Thyroid gland (tissue), 4 donors: ENCODE data around the gene HIKESHI. TPM values are rescaled to one million over a fixed set of nuclear protein-coding genes. Genes with fewer than 3 reads are reported as not detected.
"Not testable (repeated sequence)": the region's sequence is repeated elsewhere in the genome, so short reads cannot be mapped to it uniquely, and the experiment has no call there.

Experiments
- DNase-seq, 2 donors: peaks; one replicate each; pipeline ENCODE4 v3.0.0-alpha.2; 2019
- H3K27ac ChIP-seq, 3 donors: fragments of 200-600 bp; sonication (generic); 1 replicate in 2 of 3; 2 replicates in 1 of 3; pipeline ENCODE4 v1.5.1; 2016 to 2019; ENCODE audit warnings: mild to moderate bottlenecking in 1 of 3, moderate library complexity in 1 of 3
- H3K27me3 ChIP-seq: fragments of 200-600 bp; sonication (generic); one replicate; pipeline ENCODE4 v1.5.1; 2019
- H3K36me3 ChIP-seq, 2 donors: fragments of 200-600 bp; sonication (generic); one replicate each; pipeline ENCODE4 v1.5.1; 2016 to 2019
- H3K4me1 ChIP-seq, 2 donors: fragments of 200-600 bp; sonication (generic); one replicate each; pipeline ENCODE4 v1.5.1; 2017 to 2019
- H3K4me3 ChIP-seq, 3 donors: fragments of 200-600 bp; sonication (generic); replicated peaks in 1 of 3; 1 replicate in 2 of 3; 2 replicates in 1 of 3; pipeline ENCODE4 v1.5.1; 2016; ENCODE audit warnings: mild to moderate bottlenecking in 1 of 3
- H3K9me3 ChIP-seq: fragments of 200-600 bp; sonication (generic); one replicate; pipeline ENCODE4 v1.5.1; 2017
- CTCF ChIP-seq, 6 experiments: fragments of 200-600 bp in 3 of 6; fragments of 450-650 bp in 3 of 6; sonication (generic) in 3 of 6; IDR thresholded peaks; one replicate each; pipeline ENCODE4 v1.5.1; 2016 to 2019; ENCODE audit warnings: antibody characterized with exemption in 6 of 6, mild to moderate bottlenecking in 2 of 6, inconsistent platforms in 1 of 6, moderate library complexity in 1 of 6
- POLR2A ChIP-seq, 2 donors: fragments of 450-650 bp; IDR thresholded peaks; one replicate each; pipeline ENCODE4 v1.6.1; 2017; ENCODE audit warnings: antibody characterized with exemption in 2 of 2, mild to moderate bottlenecking in 2 of 2, moderate library complexity in 1 of 2
- WGBS, 2 donors: methylation state at CpG; one replicate each; pipeline ENCODE4 v1.1.5; 2017; 5-methylcytosine and 5-hydroxymethylcytosine counted together
- intact Hi-C: fragments of 100-400 bp; cut with DNase I; formaldehyde crosslinking; loops from one replicate; pipeline ENCODE4 v1.15.1; 2023
- total RNA-seq, 4 donors: library from RNA; depleted of rRNA; stranded (reverse); fragments of >200 nt; gene quantifications; one replicate each; pipeline ENCODE4 v1.2.3, GENCODE V29; 2016

Gene HIKESHI
- total RNA-seq, 4 donors from 2014 or later: 32.9 to 53.6 (median 36.9) TPM

DNA sequence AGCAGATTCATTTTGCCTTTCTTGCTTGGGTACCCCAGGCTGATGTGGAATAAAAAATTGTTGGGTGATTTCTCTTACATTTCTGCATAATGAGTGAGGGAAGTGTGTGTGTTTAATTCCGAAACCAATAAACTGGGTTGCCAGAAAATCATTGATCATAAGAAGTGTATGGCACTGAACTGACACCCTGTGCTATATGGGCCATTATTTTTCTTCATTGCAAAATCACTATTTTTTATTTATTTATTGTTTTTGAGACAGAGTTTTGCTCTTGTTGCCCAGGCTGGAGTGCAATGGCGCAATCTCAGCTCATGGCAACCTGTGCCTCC lies 14.6 kb upstream of the HIKESHI start:
- peaks cover 0 to 4% of the 10 kb centered on the region in 2 donors for H3K36me3 ChIP-seq
- H3K27me3 ChIP-seq: no peaks in the 10 kb centered on the region
- H3K9me3 ChIP-seq: no peaks in the 10 kb centered on the region
- no peak overlapping the region for H3K4me3 ChIP-seq
- DNase-seq: no peak
- TF ChIP-seq CTCF (IDR thresholded peaks at IDR 0.05): no peak
- no peak for TF ChIP-seq POLR2A (IDR thresholded peaks at IDR 0.05)
- 91 to 100% methylated on average over 2 of the region's 2 CpGs for WGBS, 2 donors
- no peak overlapping the region for H3K27ac ChIP-seq
- intact Hi-C loops: no loop called here
- H3K4me1 ChIP-seq: no peaks in the 10 kb centered on the region

GRCh38 chr11:86288776-86289507 lies 13.1 kb upstream of the HIKESHI start:
- Histone ChIP-seq H3K4me3 (no peak overlapping the region), H3K27ac (no peak overlapping the region), H3K9me3 (no peaks in the 10 kb centered on the region), H3K4me1 (no peaks in the 10 kb centered on the region), H3K36me3 (peaks cover 0 to 4% of the 10 kb centered on the region in 2 donors), H3K27me3 (no peaks in the 10 kb centered on the region)
- DNase-seq: no peak
- TF ChIP-seq CTCF (IDR thresholded peaks at IDR 0.05): no peak
- no peak for TF ChIP-seq POLR2A (IDR thresholded peaks at IDR 0.05)
- WGBS, 2 donors: 77 to 83% methylated on average over 7 of the region's 7 CpGs
- intact Hi-C loops: no loop called here

DNA sequence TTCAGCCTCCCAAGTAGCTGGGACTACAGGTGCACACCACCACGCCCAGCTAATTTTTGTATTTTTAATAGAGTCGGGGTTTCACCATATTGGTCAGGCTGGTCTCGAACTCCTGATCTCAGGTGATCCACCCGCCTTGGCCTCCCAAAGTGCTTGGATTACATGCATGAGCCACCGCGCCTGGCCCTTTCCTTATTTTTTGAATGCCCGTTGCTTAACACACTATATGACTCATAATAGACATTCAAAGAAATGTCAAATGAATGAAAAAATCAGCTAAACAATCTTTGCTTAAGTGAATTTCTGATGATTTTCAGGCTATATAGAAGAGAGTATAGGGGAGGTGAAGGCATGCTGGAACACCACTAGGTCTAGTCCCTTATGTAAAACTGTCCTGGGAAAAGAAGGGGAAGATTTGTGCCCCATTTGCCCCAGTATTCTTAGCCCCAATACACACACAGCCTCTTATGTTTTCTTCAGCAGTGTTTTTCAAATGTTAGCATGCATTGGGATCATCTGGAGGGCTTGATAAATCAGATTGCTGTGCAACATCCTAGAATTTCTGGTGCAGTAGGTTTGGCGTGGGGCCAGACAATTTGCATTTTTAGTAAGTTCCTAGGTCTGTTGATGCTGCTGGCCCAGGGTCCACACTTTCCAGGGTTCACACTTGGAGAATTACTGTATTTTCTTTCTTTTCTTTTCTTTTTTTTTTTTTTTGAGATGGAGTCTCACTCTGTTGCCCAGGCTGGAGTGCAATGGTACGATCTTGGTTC lies 12.3 kb upstream of the HIKESHI start:
- WGBS, 2 donors: 85 to 93% methylated on average over 9 of the region's 9 CpGs
- not testable (repeated sequence) for H3K36me3 ChIP-seq, H3K9me3 ChIP-seq, DNase-seq, H3K27ac ChIP-seq, H3K27me3 ChIP-seq, H3K4me1 ChIP-seq, H3K4me3 ChIP-seq
- intact Hi-C loops: loop anchor here (5.0 kb wide), 1 partner anchor 347 kb away; no protein-coding TSS in a partner anchor

GRCh38 chr11:86291466-86292262 lies 10.4 kb upstream of the HIKESHI start:
- no peak overlapping the region for H3K27ac ChIP-seq
- intact Hi-C loops: loop anchor here (5.0 kb wide), 1 partner anchor 349 kb away; no protein-coding TSS in a partner anchor
- TF ChIP-seq CTCF (IDR thresholded peaks at IDR 0.05) (peak in 5 of 6 experiments; percentile 31 to 89 (median 59)), POLR2A (IDR thresholded peaks at IDR 0.05) (no peak)
- H3K4me1 ChIP-seq: no peaks in the 10 kb centered on the region
- H3K27me3 ChIP-seq: no peaks in the 10 kb centered on the region
- H3K4me3 ChIP-seq: no peak overlapping the region
- DNase-seq: peak; percentile 64 to 76
- H3K36me3 ChIP-seq: no peaks in the 10 kb centered on the region
- H3K9me3 ChIP-seq: no peaks in the 10 kb centered on the region
- WGBS, 2 donors: 26 to 31% methylated on average over 3 of the region's 3 CpGs

DNA sequence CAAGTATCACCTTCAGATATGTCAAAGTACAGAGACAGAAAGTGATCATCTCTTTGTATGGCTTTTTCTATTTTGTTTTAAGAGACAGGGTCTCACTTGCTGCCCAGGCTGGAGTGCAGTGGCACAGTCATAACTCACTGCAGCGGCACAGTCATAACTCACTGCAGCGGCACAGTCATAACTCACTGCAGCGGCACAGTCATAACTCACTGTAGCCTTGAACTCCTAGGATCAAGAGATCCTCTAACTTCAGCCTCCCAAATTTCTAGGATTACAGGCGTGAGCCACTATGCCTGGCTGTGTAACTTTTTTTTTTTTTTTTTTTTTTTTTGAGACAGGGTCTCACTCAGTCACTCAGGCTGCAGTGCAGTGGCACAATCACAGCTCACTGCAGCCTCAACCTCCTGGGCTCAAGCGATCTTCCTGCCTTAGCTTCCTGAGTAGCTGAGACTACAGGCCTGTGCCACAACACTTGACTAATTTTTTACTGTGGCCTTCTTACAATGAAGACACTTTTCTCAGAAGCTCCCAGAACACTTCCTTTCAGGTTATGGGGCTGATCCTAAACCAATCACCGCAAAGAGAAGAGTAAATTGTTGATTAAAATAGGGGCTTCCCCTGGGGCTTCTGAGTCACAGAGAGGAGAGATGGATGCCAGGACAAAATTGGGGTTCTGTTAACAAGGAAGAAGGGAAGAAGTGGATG lies 9.0 kb upstream of the HIKESHI start:
- Histone ChIP-seq H3K9me3 (no peaks in the 10 kb centered on the region), H3K4me1 (no peaks in the 10 kb centered on the region), H3K36me3 (no peaks in the 10 kb centered on the region), H3K27ac (no peak overlapping the region), H3K4me3 (no peak overlapping the region), H3K27me3 (no peaks in the 10 kb centered on the region)
- 84 to 93% methylated on average over 6 of the region's 6 CpGs for WGBS, 2 donors
- no peak for DNase-seq
- TF ChIP-seq CTCF (IDR thresholded peaks at IDR 0.05) (no peak), POLR2A (IDR thresholded peaks at IDR 0.05) (no peak)
- intact Hi-C loops: loop anchor here (5.0 kb wide), 1 partner anchor 351 kb away; no protein-coding TSS in a partner anchor
